Muscle layer of duodenum (tissue), 2 donors: ENCODE measurements around the gene HLA-DMA.

Experiments used
- H3K27ac ChIP-seq: one replicate; pipeline ENCODE4 v1.7.0; 2013; ENCODE audit warnings: mild to moderate bottlenecking, low read length
- H3K27me3 ChIP-seq: one replicate; pipeline ENCODE4 v1.7.0; 2013; ENCODE audit warnings: low read depth, mild to moderate bottlenecking, control low read depth, low read length
- H3K36me3 ChIP-seq, 2 donors: one replicate each; pipeline ENCODE4 v1.7.0; 2013; ENCODE audit warnings: low read length in 2 of 2, control low read depth in 1 of 2, mild to moderate bottlenecking in 1 of 2; ENCODE audit not compliant: insufficient read depth in 2 of 2, control insufficient read depth in 1 of 2
- H3K4me1 ChIP-seq, 2 donors: one replicate each; pipeline ENCODE4 v1.7.0; 2013; ENCODE audit warnings: low read length in 2 of 2, mild to moderate bottlenecking in 2 of 2, control low read depth in 1 of 2, moderate library complexity in 1 of 2; ENCODE audit not compliant: insufficient read depth in 2 of 2, control insufficient read depth in 1 of 2
- H3K4me3 ChIP-seq, 2 donors: one replicate each; pipeline ENCODE4 v1.7.0; 2013; ENCODE audit warnings: low read length in 2 of 2, low read depth in 1 of 2, mild to moderate bottlenecking in 1 of 2
- H3K9me3 ChIP-seq, 2 donors: one replicate each; pipeline ENCODE4 v1.7.0; 2013; ENCODE audit warnings: low read length in 2 of 2, control low read depth in 1 of 2, mild to moderate bottlenecking in 1 of 2; ENCODE audit not compliant: control insufficient read depth in 1 of 2
- donor health status: healthy.

Gene HLA-DMA

GRCh38 chr6:32905078-32905477, 47.8 kb downstream of the HLA-DMA start:
- Histone ChIP-seq H3K27me3 (no peaks in the 10 kb centered on the region), H3K27ac (no peak overlapping the region), H3K4me3 (no peak overlapping the region), H3K36me3 (no peaks in the 10 kb centered on the region), H3K9me3 (no peaks in the 10 kb centered on the region), H3K4me1 (no peaks in the 10 kb centered on the region)

- H3K36me3 ChIP-seq: no peaks in the 10 kb centered on the region
- H3K27me3 ChIP-seq: no peaks in the 10 kb centered on the region
- no peaks in the 10 kb centered on the region for H3K4me1 ChIP-seq
- H3K4me3 ChIP-seq: no peak overlapping the region
- H3K27ac ChIP-seq: no peak overlapping the region
- no peaks in the 10 kb centered on the region for H3K9me3 ChIP-seq
Measured at GRCh38 chr6:32903952-32904351, 48.9 kb downstream of the HLA-DMA start.
